ENCODE measurements around the gene ANKRD50.

ANKRD50 gene

DNA sequence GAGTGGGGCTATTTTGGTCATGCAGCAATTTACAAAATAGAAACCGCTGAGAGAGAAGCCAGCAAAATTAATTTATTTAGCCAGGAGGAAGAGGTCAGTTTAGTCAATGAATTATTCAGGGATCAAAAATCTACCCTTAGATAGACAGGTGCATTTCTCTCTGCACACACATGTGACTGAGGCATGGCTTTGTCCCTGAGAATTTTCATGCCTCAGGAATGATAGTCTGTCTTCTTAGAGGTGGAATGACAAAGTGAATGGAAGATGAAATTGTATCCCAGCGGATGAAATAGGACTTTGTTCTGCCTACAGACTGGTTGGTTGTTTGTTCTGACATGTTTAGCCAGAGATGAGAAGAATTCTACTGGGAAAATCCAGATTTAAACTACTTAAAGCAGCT lies 46.0 kb downstream of the ANKRD50 start (continued):
- no peak for TF ChIP-seq TOX (CRISPR knock-in tag; IDR thresholded peaks at IDR 0.05; ENCODE audit: borderline replicate concordance)
- no peak for TF ChIP-seq ZC3H10 (CRISPR knock-in tag; IDR thresholded peaks at IDR 0.05)

DNA sequence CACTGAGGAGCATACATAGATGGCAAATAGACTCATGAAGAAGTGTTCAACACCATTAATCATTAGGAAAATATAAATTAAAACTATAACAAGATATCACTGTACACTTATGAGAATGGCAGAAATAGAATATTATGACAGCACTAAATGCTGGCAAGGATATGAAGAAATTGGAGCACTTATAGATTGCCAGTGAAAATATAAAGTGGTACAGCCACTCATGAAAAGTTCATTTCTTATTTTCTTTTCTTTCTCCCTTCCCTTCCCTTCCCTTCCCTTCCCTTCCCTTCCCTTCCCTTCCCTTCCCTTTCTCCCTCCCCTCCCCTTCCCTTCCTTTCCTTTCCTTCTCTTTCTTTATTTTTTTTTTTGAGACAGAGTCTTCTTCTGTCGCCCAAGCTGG lies 53.7 kb downstream of the ANKRD50 start:
- TF ChIP-seq, protein P1, sequence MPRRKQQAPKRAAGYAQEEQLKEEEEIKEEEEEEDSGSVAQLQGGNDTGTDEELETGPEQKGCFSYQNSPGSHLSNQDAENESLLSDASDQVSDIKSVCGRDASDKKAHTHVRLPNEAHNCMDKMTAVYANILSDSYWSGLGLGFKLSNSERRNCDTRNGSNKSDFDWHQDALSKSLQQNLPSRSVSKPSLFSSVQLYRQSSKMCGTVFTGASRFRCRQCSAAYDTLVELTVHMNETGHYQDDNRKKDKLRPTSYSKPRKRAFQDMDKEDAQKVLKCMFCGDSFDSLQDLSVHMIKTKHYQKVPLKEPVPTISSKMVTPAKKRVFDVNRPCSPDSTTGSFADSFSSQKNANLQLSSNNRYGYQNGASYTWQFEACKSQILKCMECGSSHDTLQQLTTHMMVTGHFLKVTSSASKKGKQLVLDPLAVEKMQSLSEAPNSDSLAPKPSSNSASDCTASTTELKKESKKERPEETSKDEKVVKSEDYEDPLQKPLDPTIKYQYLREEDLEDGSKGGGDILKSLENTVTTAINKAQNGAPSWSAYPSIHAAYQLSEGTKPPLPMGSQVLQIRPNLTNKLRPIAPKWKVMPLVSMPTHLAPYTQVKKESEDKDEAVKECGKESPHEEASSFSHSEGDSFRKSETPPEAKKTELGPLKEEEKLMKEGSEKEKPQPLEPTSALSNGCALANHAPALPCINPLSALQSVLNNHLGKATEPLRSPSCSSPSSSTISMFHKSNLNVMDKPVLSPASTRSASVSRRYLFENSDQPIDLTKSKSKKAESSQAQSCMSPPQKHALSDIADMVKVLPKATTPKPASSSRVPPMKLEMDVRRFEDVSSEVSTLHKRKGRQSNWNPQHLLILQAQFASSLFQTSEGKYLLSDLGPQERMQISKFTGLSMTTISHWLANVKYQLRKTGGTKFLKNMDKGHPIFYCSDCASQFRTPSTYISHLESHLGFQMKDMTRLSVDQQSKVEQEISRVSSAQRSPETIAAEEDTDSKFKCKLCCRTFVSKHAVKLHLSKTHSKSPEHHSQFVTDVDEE (CRISPR knock-in tag; IDR thresholded peaks at IDR 0.05), result no peak
- TF ChIP-seq, protein P2, sequence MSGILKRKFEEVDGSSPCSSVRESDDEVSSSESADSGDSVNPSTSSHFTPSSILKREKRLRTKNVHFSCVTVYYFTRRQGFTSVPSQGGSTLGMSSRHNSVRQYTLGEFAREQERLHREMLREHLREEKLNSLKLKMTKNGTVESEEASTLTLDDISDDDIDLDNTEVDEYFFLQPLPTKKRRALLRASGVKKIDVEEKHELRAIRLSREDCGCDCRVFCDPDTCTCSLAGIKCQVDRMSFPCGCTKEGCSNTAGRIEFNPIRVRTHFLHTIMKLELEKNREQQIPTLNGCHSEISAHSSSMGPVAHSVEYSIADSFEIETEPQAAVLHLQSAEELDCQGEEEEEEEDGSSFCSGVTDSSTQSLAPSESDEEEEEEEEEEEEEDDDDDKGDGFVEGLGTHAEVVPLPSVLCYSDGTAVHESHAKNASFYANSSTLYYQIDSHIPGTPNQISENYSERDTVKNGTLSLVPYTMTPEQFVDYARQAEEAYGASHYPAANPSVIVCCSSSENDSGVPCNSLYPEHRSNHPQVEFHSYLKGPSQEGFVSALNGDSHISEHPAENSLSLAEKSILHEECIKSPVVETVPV (CRISPR knock-in tag; IDR thresholded peaks at IDR 0.05), result no peak
- TF ChIP-seq ISL1 (CRISPR knock-in tag; IDR thresholded peaks at IDR 0.05) (no peak), PPARA (CRISPR knock-in tag; IDR thresholded peaks at IDR 0.05; ENCODE audit: borderline replicate concordance) (no peak), RARB (CRISPR knock-in tag; IDR thresholded peaks at IDR 0.05) (no peak), GLIS3 (CRISPR knock-in tag; IDR thresholded peaks at IDR 0.05) (no peak), CSDC2 (CRISPR knock-in tag; IDR thresholded peaks at IDR 0.05) (no peak), SNAI2 (CRISPR knock-in tag; IDR thresholded peaks at IDR 0.05) (no peak), ESRRG (CRISPR knock-in tag; IDR thresholded peaks at IDR 0.05) (no peak), ZNF565 (CRISPR knock-in tag; conservative IDR thresholded peaks at IDR 0.05; ENCODE audit: low read depth) (no peak)
- TF ChIP-seq, protein P3, sequence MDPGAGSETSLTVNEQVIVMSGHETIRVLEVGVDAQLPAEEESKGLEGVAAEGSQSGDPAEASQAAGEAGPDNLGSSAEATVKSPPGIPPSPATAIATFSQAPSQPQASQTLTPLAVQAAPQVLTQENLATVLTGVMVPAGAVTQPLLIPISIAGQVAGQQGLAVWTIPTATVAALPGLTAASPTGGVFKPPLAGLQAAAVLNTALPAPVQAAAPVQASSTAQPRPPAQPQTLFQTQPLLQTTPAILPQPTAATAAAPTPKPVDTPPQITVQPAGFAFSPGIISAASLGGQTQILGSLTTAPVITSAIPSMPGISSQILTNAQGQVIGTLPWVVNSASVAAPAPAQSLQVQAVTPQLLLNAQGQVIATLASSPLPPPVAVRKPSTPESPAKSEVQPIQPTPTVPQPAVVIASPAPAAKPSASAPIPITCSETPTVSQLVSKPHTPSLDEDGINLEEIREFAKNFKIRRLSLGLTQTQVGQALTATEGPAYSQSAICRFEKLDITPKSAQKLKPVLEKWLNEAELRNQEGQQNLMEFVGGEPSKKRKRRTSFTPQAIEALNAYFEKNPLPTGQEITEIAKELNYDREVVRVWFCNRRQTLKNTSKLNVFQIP (CRISPR knock-in tag; IDR thresholded peaks at IDR 0.05; ENCODE audit: borderline replicate concordance, low read depth), result no peak
- TF ChIP-seq, protein P4, sequence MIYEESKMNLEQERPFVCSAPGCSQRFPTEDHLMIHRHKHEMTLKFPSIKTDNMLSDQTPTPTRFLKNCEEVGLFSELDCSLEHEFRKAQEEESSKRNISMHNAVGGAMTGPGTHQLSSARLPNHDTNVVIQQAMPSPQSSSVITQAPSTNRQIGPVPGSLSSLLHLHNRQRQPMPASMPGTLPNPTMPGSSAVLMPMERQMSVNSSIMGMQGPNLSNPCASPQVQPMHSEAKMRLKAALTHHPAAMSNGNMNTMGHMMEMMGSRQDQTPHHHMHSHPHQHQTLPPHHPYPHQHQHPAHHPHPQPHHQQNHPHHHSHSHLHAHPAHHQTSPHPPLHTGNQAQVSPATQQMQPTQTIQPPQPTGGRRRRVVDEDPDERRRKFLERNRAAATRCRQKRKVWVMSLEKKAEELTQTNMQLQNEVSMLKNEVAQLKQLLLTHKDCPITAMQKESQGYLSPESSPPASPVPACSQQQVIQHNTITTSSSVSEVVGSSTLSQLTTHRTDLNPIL (CRISPR knock-in tag; IDR thresholded peaks at IDR 0.05; ENCODE audit: low read depth), result no peak
- no peak for ATAC-seq

DNA sequence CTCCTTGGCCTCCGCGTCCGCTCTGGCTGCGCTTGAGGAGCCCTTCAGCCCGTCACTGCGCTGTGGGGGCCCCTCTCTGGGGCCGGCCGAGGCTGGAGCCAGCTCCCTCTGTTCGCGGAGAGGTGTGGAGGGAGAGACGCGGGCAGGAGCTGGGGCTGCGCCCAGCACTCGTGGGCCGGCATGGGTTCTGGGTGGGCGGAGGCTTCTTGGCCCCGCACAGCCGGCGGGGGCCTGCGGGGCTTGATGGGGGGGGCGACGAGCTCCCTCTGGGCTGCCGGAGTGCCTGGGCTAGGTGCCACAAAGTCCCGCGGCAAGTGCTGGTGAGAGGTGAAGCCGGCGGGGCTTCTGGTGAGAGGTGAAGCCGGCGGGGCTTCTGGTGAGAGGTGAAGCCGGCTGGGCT lies 61.9 kb downstream of the ANKRD50 start:
- ATAC-seq, result no peak
- TF ChIP-seq, protein P2 (CRISPR knock-in tag; IDR thresholded peaks at IDR 0.05), result no peak
- TF ChIP-seq TOX (CRISPR knock-in tag; IDR thresholded peaks at IDR 0.05; ENCODE audit: borderline replicate concordance) (no peak), ZNF8 (CRISPR knock-in tag; IDR thresholded peaks at IDR 0.05) (no peak), TCF4 (CRISPR knock-in tag; IDR thresholded peaks at IDR 0.05; ENCODE audit: borderline replicate concordance) (no peak), ESRRG (CRISPR knock-in tag; IDR thresholded peaks at IDR 0.05) (no peak), RARB (CRISPR knock-in tag; IDR thresholded peaks at IDR 0.05) (no peak), GLIS3 (CRISPR knock-in tag; IDR thresholded peaks at IDR 0.05) (no peak), OSR1 (CRISPR knock-in tag; IDR thresholded peaks at IDR 0.05) (no peak), CSDC2 (CRISPR knock-in tag; IDR thresholded peaks at IDR 0.05) (no peak), ZFP3 (CRISPR knock-in tag; IDR thresholded peaks at IDR 0.05) (no peak), SNAI2 (CRISPR knock-in tag; IDR thresholded peaks at IDR 0.05) (no peak), ARNTL (CRISPR knock-in tag; IDR thresholded peaks at IDR 0.05; ENCODE audit: borderline replicate concordance, low read depth) (no peak), ZNF70 (CRISPR knock-in tag; IDR thresholded peaks at IDR 0.05) (no peak)
- TF ChIP-seq, protein P4 (CRISPR knock-in tag; IDR thresholded peaks at IDR 0.05; ENCODE audit: low read depth), result no peak
- TF ChIP-seq, protein P3 (CRISPR knock-in tag; IDR thresholded peaks at IDR 0.05; ENCODE audit: borderline replicate concordance, low read depth), result no peak

Data from SK-N-SH treated with all-trans-retinoic acid at 6 μM for 48 hours (cell line).